ENCODE results near the gene EPG5. TPM values are rescaled to one million over a fixed set of nuclear protein-coding genes. Genes with fewer than 3 reads are reported as not detected.

The EPG5 gene
- total RNA-seq, 1 experiment from 2014 or later, result 22.7 TPM

- TF ChIP-seq, protein P1, sequence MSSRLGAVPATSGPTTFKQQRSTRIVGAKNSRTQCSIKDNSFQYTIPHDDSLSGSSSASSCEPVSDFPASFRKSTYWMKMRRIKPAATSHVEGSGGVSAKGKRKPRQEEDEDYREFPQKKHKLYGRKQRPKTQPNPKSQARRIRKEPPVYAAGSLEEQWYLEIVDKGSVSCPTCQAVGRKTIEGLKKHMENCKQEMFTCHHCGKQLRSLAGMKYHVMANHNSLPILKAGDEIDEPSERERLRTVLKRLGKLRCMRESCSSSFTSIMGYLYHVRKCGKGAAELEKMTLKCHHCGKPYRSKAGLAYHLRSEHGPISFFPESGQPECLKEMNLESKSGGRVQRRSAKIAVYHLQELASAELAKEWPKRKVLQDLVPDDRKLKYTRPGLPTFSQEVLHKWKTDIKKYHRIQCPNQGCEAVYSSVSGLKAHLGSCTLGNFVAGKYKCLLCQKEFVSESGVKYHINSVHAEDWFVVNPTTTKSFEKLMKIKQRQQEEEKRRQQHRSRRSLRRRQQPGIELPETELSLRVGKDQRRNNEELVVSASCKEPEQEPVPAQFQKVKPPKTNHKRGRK (CRISPR knock-in tag; IDR thresholded peaks at IDR 0.05; ENCODE audit: borderline replicate concordance), result no peak
- TF ChIP-seq FOXP1 (CRISPR knock-in tag; IDR thresholded peaks at IDR 0.05; ENCODE audit: borderline replicate concordance) (no peak), E2F4 (CRISPR knock-in tag; IDR thresholded peaks at IDR 0.05; ENCODE audit: borderline replicate concordance, low read depth) (no peak), MAX (CRISPR knock-in tag; IDR thresholded peaks at IDR 0.05) (no peak), NFATC4 (CRISPR knock-in tag; IDR thresholded peaks at IDR 0.05) (no peak), ETV6 (CRISPR knock-in tag; IDR thresholded peaks at IDR 0.05) (no peak), ATF1 (CRISPR knock-in tag; IDR thresholded peaks at IDR 0.05) (no peak), GRHL2 (CRISPR knock-in tag; IDR thresholded peaks at IDR 0.05; ENCODE audit: insufficient replicate concordance, severe bottlenecking) (no peak), PRRX2 (CRISPR knock-in tag; IDR thresholded peaks at IDR 0.05) (no peak), SOX15 (CRISPR knock-in tag; IDR thresholded peaks at IDR 0.05) (no peak)
- TF ChIP-seq, protein P2, sequence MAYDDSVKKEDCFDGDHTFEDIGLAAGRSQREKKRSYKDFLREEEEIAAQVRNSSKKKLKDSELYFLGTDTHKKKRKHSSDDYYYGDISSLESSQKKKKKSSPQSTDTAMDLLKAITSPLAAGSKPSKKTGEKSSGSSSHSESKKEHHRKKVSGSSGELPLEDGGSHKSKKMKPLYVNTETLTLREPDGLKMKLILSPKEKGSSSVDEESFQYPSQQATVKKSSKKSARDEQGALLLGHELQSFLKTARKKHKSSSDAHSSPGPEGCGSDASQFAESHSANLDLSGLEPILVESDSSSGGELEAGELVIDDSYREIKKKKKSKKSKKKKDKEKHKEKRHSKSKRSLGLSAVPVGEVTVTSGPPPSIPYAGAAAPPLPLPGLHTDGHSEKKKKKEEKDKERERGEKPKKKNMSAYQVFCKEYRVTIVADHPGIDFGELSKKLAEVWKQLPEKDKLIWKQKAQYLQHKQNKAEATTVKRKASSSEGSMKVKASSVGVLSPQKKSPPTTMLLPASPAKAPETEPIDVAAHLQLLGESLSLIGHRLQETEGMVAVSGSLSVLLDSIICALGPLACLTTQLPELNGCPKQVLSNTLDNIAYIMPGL (CRISPR knock-in tag; IDR thresholded peaks at IDR 0.05), result no peak
Measured at GRCh38 chr18:45935591-45936335, 31.4 kb downstream of the EPG5 start (continued).

DNA sequence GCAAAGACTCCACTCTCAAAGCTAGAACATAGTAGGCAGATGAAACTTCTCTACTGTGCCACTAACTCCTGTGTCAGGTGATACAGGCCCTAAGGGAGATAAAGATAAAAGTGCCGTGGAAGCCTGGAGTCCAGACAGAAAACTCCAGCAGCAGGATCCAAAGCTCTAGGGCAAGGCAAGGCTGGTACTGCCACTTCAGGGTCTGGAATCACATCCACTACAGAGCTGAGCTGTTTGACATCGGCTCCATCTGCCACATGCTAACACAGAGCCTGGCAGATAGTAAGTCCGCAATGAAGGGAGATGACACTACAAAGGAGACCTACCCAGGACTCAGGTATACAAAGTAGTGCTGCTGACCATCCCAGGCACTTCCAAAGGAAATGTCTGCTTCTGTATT is 34.4 kb downstream of the EPG5 start:
- Mint-ChIP-seq H3K36me3 (peaks cover 15% of the 10 kb centered on the region), H3K4me1 (no peaks in the 10 kb centered on the region), H3K4me3 (no peak overlapping the region), H3K9me3 (no peaks in the 10 kb centered on the region), H3K27ac (no peak overlapping the region), H3K27me3 (ENCODE audit: low read depth) (no peaks in the 10 kb centered on the region)
- POLR2A ChIA-PET, result no interaction called here
- TF ChIP-seq CBFB (CRISPR knock-in tag; IDR thresholded peaks at IDR 0.05; ENCODE audit: low read depth) (no peak), E2F4 (CRISPR knock-in tag; IDR thresholded peaks at IDR 0.05; ENCODE audit: borderline replicate concordance, low read depth) (no peak), ZNF263 (CRISPR knock-in tag; IDR thresholded peaks at IDR 0.05; ENCODE audit: low read depth) (no peak), PRRX2 (CRISPR knock-in tag; IDR thresholded peaks at IDR 0.05) (no peak)
- DNase-seq (ENCODE audit: low spot score) (no peak), ATAC-seq (no peak)
- CTCF ChIA-PET, result interaction anchor here (0.6 to 1.4 kb wide), 3 partner anchors 23 to 179 kb away, joined by 3 to 10 read pairs (median 5); no protein-coding TSS in a partner anchor

GRCh38 chr18:45930963-45931362 is 36.2 kb downstream of the EPG5 start:
- H3K27ac Mint-ChIP-seq, result no peak overlapping the region
- H3K36me3 Mint-ChIP-seq, result peaks cover 21% of the 10 kb centered on the region
- no peaks in the 10 kb centered on the region for H3K27me3 Mint-ChIP-seq (ENCODE audit: low read depth)
- ChIA-PET POLR2A (no interaction called here), CTCF (no interaction called here)
- no peak overlapping the region for H3K4me3 Mint-ChIP-seq
- no peaks in the 10 kb centered on the region for H3K4me1 Mint-ChIP-seq
- TF ChIP-seq ZBTB21 (CRISPR knock-in tag; IDR thresholded peaks at IDR 0.05; ENCODE audit: borderline replicate concordance), result no peak
- no peak for DNase-seq (ENCODE audit: low spot score)
- H3K9me3 Mint-ChIP-seq, result no peaks in the 10 kb centered on the region
- ATAC-seq, result no peak

All from WTC11 (cell line).